ENCODE measurements around the gene RNASE13.

GRCh38 chr14:20998674-20999366, 35.8 kb downstream of the RNASE13 start, which contains the start of gene SLC39A2:
- TF ChIP-seq, protein P1, sequence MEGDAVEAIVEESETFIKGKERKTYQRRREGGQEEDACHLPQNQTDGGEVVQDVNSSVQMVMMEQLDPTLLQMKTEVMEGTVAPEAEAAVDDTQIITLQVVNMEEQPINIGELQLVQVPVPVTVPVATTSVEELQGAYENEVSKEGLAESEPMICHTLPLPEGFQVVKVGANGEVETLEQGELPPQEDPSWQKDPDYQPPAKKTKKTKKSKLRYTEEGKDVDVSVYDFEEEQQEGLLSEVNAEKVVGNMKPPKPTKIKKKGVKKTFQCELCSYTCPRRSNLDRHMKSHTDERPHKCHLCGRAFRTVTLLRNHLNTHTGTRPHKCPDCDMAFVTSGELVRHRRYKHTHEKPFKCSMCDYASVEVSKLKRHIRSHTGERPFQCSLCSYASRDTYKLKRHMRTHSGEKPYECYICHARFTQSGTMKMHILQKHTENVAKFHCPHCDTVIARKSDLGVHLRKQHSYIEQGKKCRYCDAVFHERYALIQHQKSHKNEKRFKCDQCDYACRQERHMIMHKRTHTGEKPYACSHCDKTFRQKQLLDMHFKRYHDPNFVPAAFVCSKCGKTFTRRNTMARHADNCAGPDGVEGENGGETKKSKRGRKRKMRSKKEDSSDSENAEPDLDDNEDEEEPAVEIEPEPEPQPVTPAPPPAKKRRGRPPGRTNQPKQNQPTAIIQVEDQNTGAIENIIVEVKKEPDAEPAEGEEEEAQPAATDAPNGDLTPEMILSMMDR (IDR thresholded peaks at IDR 0.05) = no peak
- no peak for TF ChIP-seq ZFX (IDR thresholded peaks at IDR 0.05; ENCODE audit: borderline replicate concordance)

All from 22Rv1 (cell line).